K562 (cell line): ENCODE data around the gene GTF2A1L. TPM values are rescaled to one million over a fixed set of nuclear protein-coding genes. Genes with fewer than 3 reads are reported as not detected.
A peak's percentile ranks its signal among the peaks of the same experiment; 100 is the strongest.

Experiments
- ATAC-seq: fragments of 200-7000 bp; cut with Tn5 transposase; 3 replicates; pipeline ENCODE4 v1.9.1; 2020; ENCODE audit warnings: moderate library complexity
- BruUV-seq: library from RNA; stranded (reverse); fragments of 400-500 nt; replicated peaks from 2 replicates; lab custom pipeline; 2021; lab: Mats Ljungman, UMichigan
- CTCF ChIA-PET: fragments of 300-600 bp; formaldehyde crosslinking; extraction: SDS; loops from one replicate; lab custom pipeline; 2021; ENCODE audit warnings: low intra/inter-chr PET ratio; lab: Yijun Ruan, JAX
- POLR2A ChIA-PET: fragments of 300-600, 350-650 bp; sonication (Branson Sonifier 250); formaldehyde crosslinking; extraction: SDS; loops from one replicate; lab custom pipeline; 2021; ENCODE audit warnings: antibody characterized with exemption, inconsistent platforms; lab: Yijun Ruan, JAX
- DNase-seq, 4 experiments: peaks; one replicate each; pipeline versions ENCODE4 v3.0.0 to v3.0.0-alpha.2; 2011 to 2018; ENCODE audit warnings: low spot score in 3 of 4, mixed read lengths in 3 of 4; ENCODE audit errors: extremely low read depth in 1 of 4
- FAIRE-seq: peaks from 2 replicates; lab custom pipeline; 2011; peaks lifted over from hg19 to GRCh38; lab: Jason Lieb, UNC
- H2AFZ ChIP-seq: 2 replicates; pipeline ENCODE4 v1.6.0; 2011; ENCODE audit warnings: low read depth, low read length, control low read depth, inconsistent platforms
- H3K27ac ChIP-seq: fragments of 200-600 bp; 3 replicates; pipeline ENCODE4 v1.8.0; 2011; ENCODE audit warnings: low read depth, mild to moderate bottlenecking, control low read depth, inconsistent platforms, low read length, moderate library complexity, mixed read lengths; ENCODE audit errors: extremely low read depth
- H3K27me3 ChIP-seq, 2 experiments: fragments of 300-600 bp in 1 of 2; 2 replicates in 1 of 2; 3 replicates in 1 of 2; pipeline versions ENCODE4 v1.6.0 to v1.8.0; 2011; ENCODE audit warnings: inconsistent platforms in 2 of 2, low read length in 2 of 2, mild to moderate bottlenecking in 1 of 2, mixed read lengths in 1 of 2, moderate library complexity in 1 of 2; ENCODE audit not compliant: control insufficient read depth in 2 of 2, insufficient read depth in 2 of 2
- H3K36me3 ChIP-seq: fragments of 300-600 bp; 3 replicates; pipeline ENCODE4 v1.8.0; 2011; ENCODE audit warnings: mild to moderate bottlenecking, low read length, inconsistent platforms; ENCODE audit not compliant: control insufficient read depth, insufficient read depth
- H3K4me1 ChIP-seq, 2 experiments: fragments of 200-600 bp in 1 of 2; replicated peaks in 1 of 2; 2 replicates in 1 of 2; 3 replicates in 1 of 2; pipeline versions ENCODE4 v1.5.1 to v1.8.0; 2011; ENCODE audit warnings: inconsistent platforms in 2 of 2, low read length in 2 of 2, mild to moderate bottlenecking in 1 of 2, mixed read lengths in 1 of 2, moderate library complexity in 1 of 2; ENCODE audit not compliant: control insufficient read depth in 2 of 2, insufficient read depth in 2 of 2
- H3K4me2 ChIP-seq: 2 replicates; pipeline ENCODE4 v1.6.1; 2011; ENCODE audit warnings: low read length, control low read depth, inconsistent platforms, mixed read lengths; ENCODE audit not compliant: insufficient read depth
- H3K4me3 ChIP-seq: fragments of 200-600 bp; sonication (generic), shearing (Covaris generic); 2 replicates; pipeline ENCODE4 v1.5.1; 2016; ENCODE audit warnings: control low read depth, inconsistent platforms
- H3K79me2 ChIP-seq: fragments of 200-600 bp; 3 replicates; pipeline ENCODE4 v1.8.0; 2011; ENCODE audit warnings: low read length, inconsistent platforms; ENCODE audit not compliant: control insufficient read depth, insufficient read depth
- H3K9ac ChIP-seq, 2 experiments: 2 replicates each; pipeline versions ENCODE4 v1.6.0 to v1.6.1; 2011; ENCODE audit warnings: low read depth in 2 of 2, low read length in 2 of 2, control low read depth in 1 of 2, inconsistent platforms in 1 of 2, mild to moderate bottlenecking in 1 of 2, mixed read lengths in 1 of 2; ENCODE audit not compliant: insufficient read depth in 1 of 2
- H3K9me1 ChIP-seq: one replicate; pipeline ENCODE4 v1.6.0; 2011; ENCODE audit warnings: inconsistent platforms, mild to moderate bottlenecking, low read length, moderate library complexity; ENCODE audit not compliant: control insufficient read depth, insufficient read depth
- H3K9me3 ChIP-seq: replicated peaks from 2 replicates; pipeline ENCODE4 v1.5.1; 2011; ENCODE audit warnings: low read depth, low read length, inconsistent platforms; ENCODE audit not compliant: control insufficient read depth, insufficient read depth
- H4K20me1 ChIP-seq: replicated peaks from 2 replicates; pipeline ENCODE4 v1.6.1; 2011; ENCODE audit warnings: low read length, inconsistent platforms, mixed read lengths; ENCODE audit not compliant: control insufficient read depth, insufficient read depth
- ARID2 ChIP-seq: fragments of 450-650 bp; IDR thresholded peaks from 2 replicates; pipeline ENCODE4 v1.6.1; 2017; ENCODE audit warnings: antibody characterized with exemption, mild to moderate bottlenecking
- CBFA2T3 ChIP-seq: fragments of 450-650 bp; IDR thresholded peaks from 2 replicates; pipeline ENCODE4 v1.6.1; 2017
- CREM ChIP-seq: IDR thresholded peaks from 2 replicates; pipeline ENCODE4 v1.6.1; 2014; ENCODE audit warnings: antibody characterized with exemption, low read depth
- IRF2 ChIP-seq: sonication (generic); formaldehyde crosslinking; IDR thresholded peaks from 2 replicates; pipeline ENCODE4 v1.8.1; 2022; ENCODE audit warnings: mild to moderate bottlenecking, missing genetic modification reagents
- RBBP5 ChIP-seq: fragments of 200-600 bp; sonication (generic); IDR thresholded peaks from 2 replicates; pipeline ENCODE4 v1.6.1; 2012; ENCODE audit warnings: borderline replicate concordance, mild to moderate bottlenecking, low read length, control low read depth, inconsistent platforms; ENCODE audit not compliant: insufficient read depth, poor library complexity, severe bottlenecking
- SMC3 ChIP-seq: conservative IDR thresholded peaks from 2 replicates; pipeline ENCODE4 v1.6.1; 2011; ENCODE audit warnings: low read depth, low read length, improper control_type of control experiment; ENCODE audit not compliant: insufficient read depth
- TEAD4 ChIP-seq, 2 experiments: sonication (generic) in 1 of 2; formaldehyde crosslinking in 1 of 2; IDR thresholded peaks; 2 replicates each; pipeline versions ENCODE4 v1.6.1 to v1.8.0; 2012 to 2022; ENCODE audit warnings: borderline replicate concordance in 1 of 2, inconsistent platforms in 1 of 2, low read length in 1 of 2, mild to moderate bottlenecking in 1 of 2, missing genetic modification reagents in 1 of 2
- YY1 ChIP-seq, 3 experiments: IDR thresholded peaks; 2 replicates each; pipeline ENCODE4 v1.6.1; 2011; ENCODE audit warnings: low read length in 2 of 3, mild to moderate bottlenecking in 2 of 3, moderate library complexity in 2 of 3, borderline replicate concordance in 1 of 3, control low read depth in 1 of 3, low read depth in 1 of 3; ENCODE audit not compliant: insufficient read depth in 3 of 3, insufficient replicate concordance in 2 of 3, control insufficient read depth in 1 of 3, insufficient read length in 1 of 3; ENCODE audit errors: extremely low read depth in 1 of 3
- WGBS: fragments of 100-300 bp; shearing (Covaris generic); methylation state at CpG from one replicate; pipeline ENCODE4 v1.1.6; 2016; ENCODE audit warnings: low coverage, mixed read lengths; ENCODE audit not compliant: insufficient coverage; ENCODE audit errors: missing lambda C conversion rate; 5-methylcytosine and 5-hydroxymethylcytosine counted together
- in situ Hi-C: fragments of 300-500 bp; cut with MboI; formaldehyde crosslinking; loops from 4 replicates; pipeline ENCODE4 v1.15.0; 2018; ENCODE audit warnings: inconsistent platforms, mixed read lengths
- intact Hi-C: fragments of 100-400 bp; cut with micrococcal nuclease; formaldehyde crosslinking; loops from 2 replicates; pipeline ENCODE4 v1.14.2; 2022
- polyA plus RNA-seq, 8 experiments: library from polyadenylated mRNA; depleted of rRNA in 4 of 8; stranded (reverse) in 5 of 8; unstranded in 3 of 8; fragments of >200 nt; fragmentation: Nextera tagmentation in 2 of 8; fragmentation: Illumina TruSeq in 1 of 8; extraction: Ambion mirVana in 2 of 8; extraction: Trizol in 1 of 8; gene quantifications; 2 replicates each; pipeline versions ENCODE4 v1.2.1 to v1.2.3, GENCODE V29; 2011 to 2014; ENCODE audit warnings: inconsistent platforms in 1 of 8, missing spikeins in 1 of 8
- total RNA-seq, 7 experiments: library from RNA; depleted of rRNA in 6 of 7; stranded (reverse); fragments of >200 nt in 6 of 7; fragmentation: Illumina TruSeq in 2 of 7; extraction: Trizol in 2 of 7; gene quantifications; 2 replicates each; pipeline versions ENCODE4 v1.2.1 to v1.2.3, GENCODE V29; 2011 to 2021; ENCODE audit warnings: low replicate concordance in 1 of 7
- TF ChIP-seq, protein P1 (sequence below), 2 experiments: fragments of 450-650 bp; formaldehyde crosslinking in 1 of 2; IDR thresholded peaks; 2 replicates each; pipeline versions ENCODE4 v1.4.0 to v1.6.1; 2014 to 2020; ENCODE audit warnings: mild to moderate bottlenecking in 2 of 2, borderline replicate concordance in 1 of 2, low read depth in 1 of 2
- TF ChIP-seq, protein P2 (sequence below): fragments of 450-650 bp; formaldehyde crosslinking; IDR thresholded peaks from 2 replicates; pipeline ENCODE4 v1.4.0; 2020; ENCODE audit warnings: mild to moderate bottlenecking, moderate library complexity

GTF2A1L gene
- total and polyA plus RNA-seq, 9 of the 15 experiments (the other 6 are each of a cell fraction or from before 2014, with no cell fraction given), result 0.05 to 0.35 (median 0.12) TPM; not detected in 5

DNA sequence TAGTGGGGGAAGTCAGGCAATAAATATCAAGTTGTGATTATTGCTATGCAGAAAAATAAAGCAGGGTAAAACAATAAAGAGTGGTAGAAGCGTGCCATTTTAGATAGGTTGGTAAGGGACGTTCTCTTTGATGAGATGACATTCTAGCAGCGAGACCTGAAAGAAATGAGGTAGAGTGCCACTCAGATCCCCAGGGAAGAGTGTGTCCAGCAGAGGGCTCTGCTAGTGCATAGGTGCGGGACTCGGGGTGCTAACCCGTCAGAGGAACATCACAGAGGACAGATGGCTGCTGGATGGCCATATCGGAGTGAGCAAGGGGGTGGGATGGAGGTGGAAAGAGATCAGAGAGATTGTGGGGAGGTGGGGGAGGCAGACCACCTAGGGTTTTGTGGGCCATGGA, 16.3 kb upstream of the GTF2A1L start:
- in situ Hi-C loops, result loop anchor here (25.0 kb wide), 1 partner anchor 1886 kb away; no protein-coding TSS in a partner anchor
- no peak overlapping the region for H3K9ac ChIP-seq
- 3% methylated on average over 7 of the region's 7 CpGs for WGBS
- no peaks in the 10 kb centered on the region for H3K9me1 ChIP-seq
- no peaks in the 10 kb centered on the region for H4K20me1 ChIP-seq
- ATAC-seq, result peak; percentile 92
- ChIA-PET POLR2A (no interaction called here), CTCF (interaction anchor here (0.5 to 1.2 kb wide), 3 partner anchors 222 to 1891 kb away, joined by 3 to 5 read pairs (median 3); no protein-coding TSS in a partner anchor)
- peak; percentile 34 to 80 (median 52) for DNase-seq
- H3K27me3 ChIP-seq, result no peaks in the 10 kb centered on the region
- H3K79me2 ChIP-seq, result no peaks in the 10 kb centered on the region
- peak; percentile 75 for FAIRE-seq
- peaks cover 7 to 14% of the 10 kb centered on the region in 2 experiments; a peak in 4 of 5 replicates for H3K4me1 ChIP-seq
- H3K36me3 ChIP-seq, result no peaks in the 10 kb centered on the region; the same call in 1 of the 3 replicates
- H3K27ac ChIP-seq, result no peak overlapping the region
- H3K9me3 ChIP-seq, result peaks cover 5% of the 10 kb centered on the region
- no TSS peak for BruUV-seq
- intact Hi-C loops, result loop anchor here (1.0 to 10.0 kb wide), 5 partner anchors 21 to 891 kb away; no protein-coding TSS in a partner anchor
- no peak overlapping the region for H3K4me3 ChIP-seq
- H2AFZ ChIP-seq, result peak overlapping the region; percentile 6
- no peak overlapping the region for H3K4me2 ChIP-seq
- TF ChIP-seq ARID2, result peak; percentile 56
- TF ChIP-seq RBBP5, result no peak
- TF ChIP-seq CREM, result 0 out of 2 replicates have a peak, but pooled peaks have one; percentile 13
- peak; percentile 41 for TF ChIP-seq CBFA2T3
- TF ChIP-seq, protein P1, sequence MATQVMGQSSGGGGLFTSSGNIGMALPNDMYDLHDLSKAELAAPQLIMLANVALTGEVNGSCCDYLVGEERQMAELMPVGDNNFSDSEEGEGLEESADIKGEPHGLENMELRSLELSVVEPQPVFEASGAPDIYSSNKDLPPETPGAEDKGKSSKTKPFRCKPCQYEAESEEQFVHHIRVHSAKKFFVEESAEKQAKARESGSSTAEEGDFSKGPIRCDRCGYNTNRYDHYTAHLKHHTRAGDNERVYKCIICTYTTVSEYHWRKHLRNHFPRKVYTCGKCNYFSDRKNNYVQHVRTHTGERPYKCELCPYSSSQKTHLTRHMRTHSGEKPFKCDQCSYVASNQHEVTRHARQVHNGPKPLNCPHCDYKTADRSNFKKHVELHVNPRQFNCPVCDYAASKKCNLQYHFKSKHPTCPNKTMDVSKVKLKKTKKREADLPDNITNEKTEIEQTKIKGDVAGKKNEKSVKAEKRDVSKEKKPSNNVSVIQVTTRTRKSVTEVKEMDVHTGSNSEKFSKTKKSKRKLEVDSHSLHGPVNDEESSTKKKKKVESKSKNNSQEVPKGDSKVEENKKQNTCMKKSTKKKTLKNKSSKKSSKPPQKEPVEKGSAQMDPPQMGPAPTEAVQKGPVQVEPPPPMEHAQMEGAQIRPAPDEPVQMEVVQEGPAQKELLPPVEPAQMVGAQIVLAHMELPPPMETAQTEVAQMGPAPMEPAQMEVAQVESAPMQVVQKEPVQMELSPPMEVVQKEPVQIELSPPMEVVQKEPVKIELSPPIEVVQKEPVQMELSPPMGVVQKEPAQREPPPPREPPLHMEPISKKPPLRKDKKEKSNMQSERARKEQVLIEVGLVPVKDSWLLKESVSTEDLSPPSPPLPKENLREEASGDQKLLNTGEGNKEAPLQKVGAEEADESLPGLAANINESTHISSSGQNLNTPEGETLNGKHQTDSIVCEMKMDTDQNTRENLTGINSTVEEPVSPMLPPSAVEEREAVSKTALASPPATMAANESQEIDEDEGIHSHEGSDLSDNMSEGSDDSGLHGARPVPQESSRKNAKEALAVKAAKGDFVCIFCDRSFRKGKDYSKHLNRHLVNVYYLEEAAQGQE (IDR thresholded peaks at IDR 0.05; ENCODE audit: borderline replicate concordance), result peak; percentile 63
- TF ChIP-seq, protein P1 (CRISPR knock-in tag; IDR thresholded peaks at IDR 0.05; ENCODE audit: low read depth), result no peak
- no peak for TF ChIP-seq IRF2 (CRISPR knock-in tag)
- TF ChIP-seq, protein P2, sequence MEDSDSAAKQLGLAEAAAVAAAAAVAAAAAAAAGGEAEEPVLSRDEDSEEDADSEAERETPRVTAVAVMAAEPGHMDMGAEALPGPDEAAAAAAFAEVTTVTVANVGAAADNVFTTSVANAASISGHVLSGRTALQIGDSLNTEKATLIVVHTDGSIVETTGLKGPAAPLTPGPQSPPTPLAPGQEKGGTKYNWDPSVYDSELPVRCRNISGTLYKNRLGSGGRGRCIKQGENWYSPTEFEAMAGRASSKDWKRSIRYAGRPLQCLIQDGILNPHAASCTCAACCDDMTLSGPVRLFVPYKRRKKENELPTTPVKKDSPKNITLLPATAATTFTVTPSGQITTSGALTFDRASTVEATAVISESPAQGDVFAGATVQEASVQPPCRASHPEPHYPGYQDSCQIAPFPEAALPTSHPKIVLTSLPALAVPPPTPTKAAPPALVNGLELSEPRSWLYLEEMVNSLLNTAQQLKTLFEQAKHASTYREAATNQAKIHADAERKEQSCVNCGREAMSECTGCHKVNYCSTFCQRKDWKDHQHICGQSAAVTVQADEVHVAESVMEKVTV (CRISPR knock-in tag), result peak; percentile 59; the same call in 1 of the 2 replicates
- TF ChIP-seq YY1 (IDR thresholded peaks at IDR 0.05; ENCODE audit: borderline replicate concordance in 1 of 3, control insufficient read depth in 1 of 3, extremely low read depth in 1 of 3, insufficient read depth in 3 of 3, insufficient read length in 1 of 3, insufficient replicate concordance in 2 of 3, low read depth in 1 of 3, low read length in 2 of 3), result peak in 1 of 3 experiments; percentile 13
- TF ChIP-seq SMC3, result peak; percentile 82
- 0 out of 2 replicates have a peak, but pooled peaks have one; percentile 6 for TF ChIP-seq TEAD4 (IDR thresholded peaks at IDR 0.05; ENCODE audit: low read length)
- no peak for TF ChIP-seq TEAD4 (CRISPR knock-in tag; IDR thresholded peaks at IDR 0.05; ENCODE audit: borderline replicate concordance)
